IMR-90 (cell line): ENCODE measurements around the gene LCE1D. TPM values are rescaled to one million over a fixed set of nuclear protein-coding genes. Genes with fewer than 3 reads are reported as not detected.

Experiments used
- ATAC-seq: fragments of 200-7000 bp; cut with Tn5 transposase; 2 replicates; pipeline ENCODE4 v1.9.1; 2020; ENCODE audit warnings: low read depth, mild to moderate bottlenecking, moderate library complexity
- BruUV-seq: library from RNA; stranded (reverse); fragments of 400-500 nt; replicated peaks from 2 replicates; lab custom pipeline; 2021; lab: Mats Ljungman, UMichigan
- CTCF ChIA-PET: fragments of 300-600 bp; formaldehyde crosslinking; extraction: SDS; loops from one replicate; lab custom pipeline; 2021; ENCODE audit warnings: antibody characterized with exemption; lab: Yijun Ruan, JAX
- POLR2A ChIA-PET: fragments of 300-600 bp; sonication (Branson Sonifier 250); formaldehyde crosslinking; loops from one replicate; lab custom pipeline; 2022; ENCODE audit warnings: antibody characterized with exemption; ENCODE audit not compliant: unreplicated experiment; lab: Charles Lee
- DNase-seq: peaks from one replicate; pipeline ENCODE4 v3.0.0; 2013
- H2AFZ ChIP-seq: replicated peaks from 2 replicates; pipeline ENCODE3; 2013; ENCODE audit warnings: low read length, mild to moderate bottlenecking; ENCODE audit not compliant: poor library complexity
- H2AK5ac ChIP-seq: 2 replicates; pipeline ENCODE4 v1.6.1; 2013; ENCODE audit warnings: low read depth, low read length, inconsistent platforms
- H2AK9ac ChIP-seq: replicated peaks from 2 replicates; pipeline ENCODE3; 2013; ENCODE audit warnings: mild to moderate bottlenecking, low read depth, low read length, moderate library complexity; ENCODE audit not compliant: poor library complexity
- H2BK120ac ChIP-seq: 2 replicates; pipeline ENCODE4 v1.6.1; 2013; ENCODE audit warnings: low read depth, low read length, inconsistent platforms
- H2BK15ac ChIP-seq: 3 replicates; pipeline ENCODE4 v1.6.1; 2013; ENCODE audit warnings: low read depth, low read length, inconsistent platforms
- H2BK20ac ChIP-seq: 2 replicates; pipeline ENCODE4 v1.6.1; 2013; ENCODE audit warnings: low read depth, mild to moderate bottlenecking, inconsistent platforms, low read length, moderate library complexity
- H2BK5ac ChIP-seq: 2 replicates; pipeline ENCODE4 v1.6.1; 2013; ENCODE audit warnings: mild to moderate bottlenecking, low read depth, low read length, inconsistent platforms; ENCODE audit not compliant: poor library complexity, severe bottlenecking
- H3K14ac ChIP-seq: replicated peaks from 2 replicates; pipeline ENCODE4 v1.6.1; 2013; ENCODE audit warnings: low read depth, low read length, inconsistent platforms
- H3K18ac ChIP-seq: 2 replicates; pipeline ENCODE4 v1.6.1; 2013; ENCODE audit warnings: low read depth, low read length, control low read depth
- H3K23ac ChIP-seq: 2 replicates; pipeline ENCODE4 v1.6.1; 2013; ENCODE audit warnings: low read depth, low read length, inconsistent platforms
- H3K27ac ChIP-seq: 2 replicates; pipeline ENCODE4 v1.5.1; 2013; ENCODE audit warnings: mild to moderate bottlenecking, control low read depth, low read length; ENCODE audit not compliant: insufficient read depth
- H3K27me3 ChIP-seq: 2 replicates; pipeline ENCODE4 v1.6.1; 2013; ENCODE audit warnings: low read length; ENCODE audit not compliant: control insufficient read depth, insufficient read depth
- H3K36me3 ChIP-seq: 2 replicates; pipeline ENCODE4 v1.6.1; 2013; ENCODE audit warnings: low read length, mixed read lengths; ENCODE audit not compliant: control insufficient read depth, insufficient read depth
- H3K4ac ChIP-seq: 2 replicates; pipeline ENCODE4 v1.6.1; 2013; ENCODE audit warnings: low read depth, low read length, inconsistent platforms
- H3K4me1 ChIP-seq: 2 replicates; pipeline ENCODE4 v1.6.1; 2013; ENCODE audit warnings: low read length, mixed read lengths; ENCODE audit not compliant: control insufficient read depth, insufficient read depth
- H3K4me2 ChIP-seq: 2 replicates; pipeline ENCODE4 v1.6.1; 2013; ENCODE audit warnings: low read depth, mild to moderate bottlenecking, control low read depth, low read length, moderate library complexity
- H3K4me3 ChIP-seq: 2 replicates; pipeline ENCODE4 v1.5.1; 2013; ENCODE audit warnings: low read depth, mild to moderate bottlenecking, control low read depth, low read length, moderate library complexity; ENCODE audit not compliant: insufficient read depth
- H3K56ac ChIP-seq: 2 replicates; pipeline ENCODE4 v1.6.1; 2013; ENCODE audit warnings: low read length, inconsistent platforms; ENCODE audit not compliant: insufficient read depth; ENCODE audit errors: extremely low read depth
- H3K79me1 ChIP-seq, 2 experiments: 2 replicates each; pipeline ENCODE4 v1.6.1; 2013; ENCODE audit warnings: low read length in 2 of 2, inconsistent platforms in 1 of 2, low read depth in 1 of 2
- H3K9ac ChIP-seq: 2 replicates; pipeline ENCODE4 v1.6.1; 2013; ENCODE audit warnings: low read depth, low read length, control low read depth
- H3K9me1 ChIP-seq: 2 replicates; pipeline ENCODE4 v1.6.1; 2013; ENCODE audit warnings: low read length, inconsistent platforms; ENCODE audit not compliant: insufficient read depth
- H3K9me3 ChIP-seq: 2 replicates; pipeline ENCODE4 v1.6.1; 2013; ENCODE audit warnings: low read length; ENCODE audit not compliant: control insufficient read depth, insufficient read depth
- H4K20me1 ChIP-seq: 2 replicates; pipeline ENCODE4 v1.6.1; 2013; ENCODE audit warnings: low read length, inconsistent platforms; ENCODE audit not compliant: insufficient read depth
- H4K5ac ChIP-seq: 2 replicates; pipeline ENCODE4 v1.6.1; 2013; ENCODE audit warnings: mild to moderate bottlenecking, low read depth, low read length, control low read depth
- H4K8ac ChIP-seq, 2 experiments: 2 replicates each; pipeline ENCODE4 v1.6.1; 2013; ENCODE audit warnings: low read depth in 2 of 2, low read length in 2 of 2, control low read depth in 1 of 2, inconsistent platforms in 1 of 2
- H4K91ac ChIP-seq: 2 replicates; pipeline ENCODE4 v1.6.1; 2013; ENCODE audit warnings: low read depth, low read length, inconsistent platforms; ENCODE audit not compliant: insufficient read depth
- RFX5 ChIP-seq: IDR thresholded peaks from 2 replicates; pipeline ENCODE4 v1.8.0; 2012; ENCODE audit warnings: low read depth, mild to moderate bottlenecking, low read length, moderate library complexity
- WGBS, 2 experiments: methylation state at CpG; one replicate each; pipeline versions ENCODE4 v1.1.5 to v1.1.7; 2013; ENCODE audit warnings: missing lambda C conversion rate in 2 of 2; ENCODE audit not compliant: insufficient read length in 1 of 2; ENCODE audit errors: extremely low coverage in 2 of 2; 5-methylcytosine and 5-hydroxymethylcytosine counted together
- dilution Hi-C: fragments of 300-500 bp; cut with HindIII; formaldehyde crosslinking; loops from one replicate; pipeline ENCODE4 v1.14.3; 2018; ENCODE audit warnings: low sequenced_read_pairs; ENCODE audit not compliant: unreplicated experiment
- in situ Hi-C: fragments of 300-500 bp; cut with MboI; formaldehyde crosslinking; loops from 3 replicates; pipeline ENCODE4 v1.14.3; 2019; ENCODE audit warnings: low sequenced_read_pairs, inconsistent platforms, mixed read lengths
- intact Hi-C: fragments of 100-400 bp; cut with micrococcal nuclease; formaldehyde crosslinking; loops from 2 replicates; pipeline ENCODE4 v1.10.0; 2022
- polyA plus RNA-seq, 3 experiments: library from polyadenylated mRNA; depleted of rRNA; stranded (reverse); fragments of >200 nt; gene quantifications; 2 replicates each; pipeline ENCODE4 v1.2.3, GENCODE V29; 2012; ENCODE audit warnings: low replicate concordance in 1 of 3
- total RNA-seq: library from RNA; depleted of rRNA; stranded (reverse); fragments of >200 nt; gene quantifications from 2 replicates; pipeline ENCODE4 v1.2.3, GENCODE V29; 2012

The LCE1D gene
- total and polyA plus RNA-seq, 2 of the 4 experiments (the other 2 are of a cell fraction) = not detected

- Histone ChIP-seq H3K27ac (no peak overlapping the region), H3K9me1 (no peaks in the 10 kb centered on the region), H3K18ac (no peak overlapping the region), H3K79me1 (no peaks in the 10 kb centered on the region), H2BK15ac (no peak overlapping the region), H4K5ac (no peak overlapping the region), H3K36me3 (no peaks in the 10 kb centered on the region), H4K20me1 (no peaks in the 10 kb centered on the region), H2BK20ac (no peak overlapping the region), H3K4ac (no peak overlapping the region), H4K8ac (no peak overlapping the region), H2BK5ac (no peak overlapping the region), H2AK5ac (no peak overlapping the region), H3K4me1 (no peaks in the 10 kb centered on the region), H3K9me3 (no peaks in the 10 kb centered on the region), H3K23ac (no peak overlapping the region), H3K27me3 (no peaks in the 10 kb centered on the region), H3K4me3 (no peak overlapping the region), H2BK120ac (no peak overlapping the region), H3K14ac (no peak overlapping the region), H3K4me2 (no peak overlapping the region), H3K9ac (no peak overlapping the region), H4K91ac (no peak overlapping the region), H3K56ac (no peak overlapping the region), H2AFZ (no peak overlapping the region), H2AK9ac (no peak overlapping the region)
- no TSS peak for BruUV-seq
- ATAC-seq = no peak
- CTCF ChIA-PET = no interaction called here
- 65% methylated on average over 6 of the region's 11 CpGs; no CpG with 5 or more reads in 1 of the 2 experiments for WGBS, 2 experiments
- no peak for TF ChIP-seq RFX5
- no peak for DNase-seq
- in situ Hi-C loops = no loop called here
- intact Hi-C loops = no loop called here
- dilution Hi-C loops = no loop called here
- POLR2A ChIA-PET = no interaction called here
Measured at GRCh38 chr1:152776361-152776760, 20.2 kb upstream of the LCE1D start.
